HEK293 (cell line): ENCODE measurements around the gene NUDT16L1.

Experiments used
- CTCF ChIA-PET: fragments of 350-600 bp; formaldehyde crosslinking; extraction: SDS; loops from one replicate; lab custom pipeline; 2021; ENCODE audit warnings: antibody characterized with exemption; lab: Yijun Ruan, JAX
- POLR2A ChIA-PET: fragments of 300-600 bp; formaldehyde crosslinking; extraction: SDS; loops from one replicate; lab custom pipeline; 2020; ENCODE audit warnings: antibody characterized with exemption, inconsistent platforms; lab: Yijun Ruan, JAX
- H3K27ac ChIP-seq: fragments of 200-500 bp; sonication (Bioruptor generic); 2 replicates; pipeline ENCODE4 v1.5.1; 2014; ENCODE audit warnings: low read depth, low read length, control low read depth, inconsistent platforms; ENCODE audit errors: extremely low read depth
- H3K36me3 ChIP-seq, 2 experiments: fragments of 200-500 bp in 1 of 2; sonication (Bioruptor generic) in 1 of 2; 1 replicate in 1 of 2; 2 replicates in 1 of 2; pipeline ENCODE4 v1.5.1; 2014 to 2017; ENCODE audit warnings: inconsistent platforms in 2 of 2, low read length in 2 of 2; ENCODE audit not compliant: control insufficient read depth in 2 of 2, insufficient read depth in 1 of 2
- H3K4me1 ChIP-seq: fragments of 200-500 bp; sonication (Bioruptor generic); 2 replicates; pipeline ENCODE4 v1.5.1; 2014; ENCODE audit warnings: mild to moderate bottlenecking, low read length, inconsistent platforms; ENCODE audit not compliant: control insufficient read depth, insufficient read depth
- H3K4me3 ChIP-seq: 2 replicates; pipeline ENCODE4 v1.5.1; 2011; ENCODE audit warnings: low read depth, mild to moderate bottlenecking, control low read depth, low read length, moderate library complexity
- H3K9me3 ChIP-seq: fragments of 200-500 bp; sonication (Bioruptor generic); 2 replicates; pipeline ENCODE4 v1.5.1; 2014; ENCODE audit warnings: low read depth, low read length, inconsistent platforms; ENCODE audit not compliant: control insufficient read depth, insufficient read depth
- HOXA7 ChIP-seq: sonication (generic); formaldehyde crosslinking; IDR thresholded peaks from 2 replicates; pipeline ENCODE4 v1.8.1; 2022; ENCODE audit warnings: missing genetic modification reagents, borderline replicate concordance
- SALL2 ChIP-seq: fragments of 450-650 bp; formaldehyde crosslinking; IDR thresholded peaks from 2 replicates; pipeline ENCODE4 v1.5.0; 2017; ENCODE audit warnings: missing biosample characterization, mild to moderate bottlenecking, missing genetic modification characterization, borderline replicate concordance
- SCRT2 ChIP-seq: fragments of 450-650 bp; formaldehyde crosslinking; IDR thresholded peaks from 2 replicates; pipeline ENCODE4 v1.5.1; 2016; ENCODE audit warnings: missing biosample characterization, missing genetic modification characterization
- TRIM28 ChIP-seq: IDR thresholded peaks from 2 replicates; pipeline ENCODE4 v1.6.1; 2011; ENCODE audit warnings: low read length, control low read depth, borderline replicate concordance
- YY2 ChIP-seq: fragments of 450-650 bp; formaldehyde crosslinking; IDR thresholded peaks from 2 replicates; pipeline ENCODE4 v1.5.1; 2016; ENCODE audit warnings: missing biosample characterization, missing genetic modification characterization
- ZFP41 ChIP-seq: fragments of 450-650 bp; formaldehyde crosslinking; IDR thresholded peaks from 2 replicates; pipeline ENCODE4 v1.5.1; 2016; ENCODE audit warnings: missing biosample characterization, missing genetic modification characterization, borderline replicate concordance
- ZNF23 ChIP-seq: fragments of 450-650 bp; formaldehyde crosslinking; IDR thresholded peaks from 2 replicates; pipeline ENCODE4 v1.5.1; 2016; ENCODE audit warnings: missing biosample characterization, missing genetic modification characterization, borderline replicate concordance
- ZNF391 ChIP-seq: fragments of 450-650 bp; formaldehyde crosslinking; IDR thresholded peaks from 2 replicates; pipeline ENCODE4 v1.5.1; 2016; ENCODE audit warnings: low read depth, missing biosample characterization, missing genetic modification characterization, borderline replicate concordance
- ZNF548 ChIP-seq: fragments of 450-650 bp; formaldehyde crosslinking; IDR thresholded peaks from 2 replicates; pipeline ENCODE4 v1.5.1; 2016; ENCODE audit warnings: missing biosample characterization, missing genetic modification characterization
- ZNF549 ChIP-seq: fragments of 450-650 bp; IDR thresholded peaks from 2 replicates; pipeline ENCODE4 v1.5.1; 2018; ENCODE audit warnings: missing biosample characterization, missing genetic modification characterization, mild to moderate bottlenecking, inconsistent platforms, moderate library complexity
- ZNF561 ChIP-seq: fragments of 450-650 bp; IDR thresholded peaks from 2 replicates; pipeline ENCODE4 v1.5.1; 2018; ENCODE audit warnings: missing biosample characterization, missing genetic modification characterization, borderline replicate concordance
- ZNF610 ChIP-seq: fragments of 450-650 bp; formaldehyde crosslinking; IDR thresholded peaks from 2 replicates; pipeline ENCODE4 v1.5.1; 2016; ENCODE audit warnings: missing biosample characterization, missing genetic modification characterization, borderline replicate concordance
- ZNF677 ChIP-seq: fragments of 450-650 bp; IDR thresholded peaks from 2 replicates; pipeline ENCODE4 v1.5.0; 2018; ENCODE audit warnings: missing biosample characterization, mild to moderate bottlenecking, missing genetic modification characterization, moderate library complexity
- ZNF837 ChIP-seq: fragments of 450-650 bp; formaldehyde crosslinking; IDR thresholded peaks from 2 replicates; pipeline ENCODE4 v1.5.1; 2016; ENCODE audit warnings: missing biosample characterization, missing genetic modification characterization
- ZSCAN23 ChIP-seq: fragments of 450-650 bp; formaldehyde crosslinking; IDR thresholded peaks from 2 replicates; pipeline ENCODE4 v1.5.1; 2016; ENCODE audit warnings: missing biosample characterization, missing genetic modification characterization
- TF ChIP-seq, protein P1 (sequence below): fragments of 450-650 bp; formaldehyde crosslinking; IDR thresholded peaks from 2 replicates; pipeline ENCODE4 v1.5.1; 2016; ENCODE audit warnings: missing biosample characterization, missing genetic modification characterization
- TF ChIP-seq, protein P2 (sequence below): fragments of 450-650 bp; formaldehyde crosslinking; IDR thresholded peaks from 2 replicates; pipeline ENCODE4 v1.5.1; 2016; ENCODE audit warnings: missing biosample characterization, missing genetic modification characterization, low read depth
- TF ChIP-seq, protein P3 (sequence below): fragments of 450-650 bp; formaldehyde crosslinking; IDR thresholded peaks from 2 replicates; pipeline ENCODE4 v1.5.1; 2017; ENCODE audit warnings: missing biosample characterization, missing genetic modification characterization
- TF ChIP-seq, protein P4 (sequence below): fragments of 450-650 bp; formaldehyde crosslinking; IDR thresholded peaks from 2 replicates; pipeline ENCODE4 v1.5.1; 2016; ENCODE audit warnings: missing biosample characterization, missing genetic modification characterization

Gene NUDT16L1

DNA sequence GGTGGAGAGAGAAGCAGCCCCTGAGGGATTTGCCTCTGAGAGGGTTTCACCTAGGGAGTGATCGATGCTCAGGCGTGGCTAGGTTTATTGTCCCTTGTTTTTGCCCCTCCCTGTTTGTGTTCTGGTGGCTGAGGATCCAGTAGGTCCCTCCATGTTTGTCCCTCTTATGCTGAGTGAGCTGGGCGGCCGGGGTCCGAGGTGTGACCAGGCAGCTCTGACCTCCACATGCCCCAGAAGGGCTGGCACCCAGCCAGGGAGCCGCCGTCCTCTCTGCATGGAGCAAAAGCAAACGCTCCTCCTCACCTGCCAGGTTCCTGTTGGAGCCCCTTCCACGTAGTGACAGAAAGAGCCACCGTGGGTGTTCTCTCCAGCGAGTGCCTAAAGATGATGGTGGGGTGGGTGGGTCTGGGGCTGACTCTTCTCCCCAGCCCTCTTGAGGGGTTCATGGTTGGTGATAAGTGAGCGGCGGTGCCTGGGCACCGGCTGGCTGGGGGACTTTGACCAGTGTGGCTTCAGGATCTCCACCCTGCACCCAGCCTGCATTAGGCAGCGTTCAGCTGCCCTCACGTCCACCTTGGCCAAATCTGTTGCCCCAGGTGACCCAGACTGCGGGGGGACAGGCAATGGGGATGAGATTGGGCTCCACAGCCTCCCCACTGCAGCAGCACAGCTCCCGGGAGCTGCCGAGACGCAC is 14.1 kb upstream of the NUDT16L1 start:
- POLR2A ChIA-PET, result no interaction called here

DNA sequence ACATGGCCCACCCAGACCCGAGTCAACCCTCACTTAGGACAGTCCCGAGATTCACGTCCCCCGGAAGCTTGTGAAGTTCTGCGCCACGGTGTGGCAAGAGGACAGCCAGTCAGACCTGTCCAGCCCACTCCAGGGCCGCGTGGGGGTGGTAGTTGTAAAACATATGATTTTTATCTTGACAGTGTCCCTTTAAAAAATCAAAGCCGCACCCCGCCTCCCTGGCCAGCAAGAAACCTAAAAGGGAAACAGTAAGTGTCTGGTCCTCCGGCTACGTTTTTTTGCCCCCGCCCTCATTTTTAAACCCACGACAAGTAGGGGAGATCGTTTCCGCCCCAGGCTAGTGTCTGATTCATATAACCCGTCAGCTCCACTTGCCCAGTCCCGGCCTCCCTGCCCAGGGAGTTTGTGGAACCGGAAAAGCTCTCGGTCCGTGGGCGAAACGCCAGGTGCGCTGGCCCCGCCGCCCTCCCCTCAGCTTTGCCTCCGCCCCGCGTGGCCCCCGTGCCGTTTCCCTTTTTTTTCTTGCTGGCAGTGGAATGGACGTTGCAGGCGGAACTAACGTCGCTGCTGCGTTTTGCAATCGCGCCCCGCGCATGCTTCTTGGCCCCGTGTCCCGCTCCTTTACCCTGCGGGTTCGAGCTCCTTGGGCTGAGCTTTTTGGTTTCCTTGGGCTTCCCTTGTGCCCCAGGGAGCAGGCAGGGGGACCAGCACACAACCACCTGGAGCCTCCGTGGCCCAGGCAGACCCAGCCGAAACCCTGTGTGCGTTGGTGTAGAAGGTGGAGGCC is 13.3 kb upstream of the NUDT16L1 start:
- TF ChIP-seq ZSCAN23 (no peak), ZNF677 (peak; percentile 69), TRIM28 (no peak), ZNF837 (tag by site-specific recombination) (no peak), ZNF548 (tag by site-specific recombination) (no peak), ZNF610 (tag by site-specific recombination) (no peak), SCRT2 (tag by site-specific recombination) (no peak)

More for the DNA sequence above, 14.1 kb upstream of the NUDT16L1 start:
- CTCF ChIA-PET, result no interaction called here
- no peak for TF ChIP-seq ZNF23 (tag by site-specific recombination)
- Histone ChIP-seq H3K36me3 (peaks cover 5 to 75% of the 10 kb centered on the region in 2 experiments; a peak in 2 of 3 replicates), H3K4me3 (no peak overlapping the region), H3K27ac (no peak overlapping the region), H3K9me3 (no peaks in the 10 kb centered on the region), H3K4me1 (no peaks in the 10 kb centered on the region)

DNA sequence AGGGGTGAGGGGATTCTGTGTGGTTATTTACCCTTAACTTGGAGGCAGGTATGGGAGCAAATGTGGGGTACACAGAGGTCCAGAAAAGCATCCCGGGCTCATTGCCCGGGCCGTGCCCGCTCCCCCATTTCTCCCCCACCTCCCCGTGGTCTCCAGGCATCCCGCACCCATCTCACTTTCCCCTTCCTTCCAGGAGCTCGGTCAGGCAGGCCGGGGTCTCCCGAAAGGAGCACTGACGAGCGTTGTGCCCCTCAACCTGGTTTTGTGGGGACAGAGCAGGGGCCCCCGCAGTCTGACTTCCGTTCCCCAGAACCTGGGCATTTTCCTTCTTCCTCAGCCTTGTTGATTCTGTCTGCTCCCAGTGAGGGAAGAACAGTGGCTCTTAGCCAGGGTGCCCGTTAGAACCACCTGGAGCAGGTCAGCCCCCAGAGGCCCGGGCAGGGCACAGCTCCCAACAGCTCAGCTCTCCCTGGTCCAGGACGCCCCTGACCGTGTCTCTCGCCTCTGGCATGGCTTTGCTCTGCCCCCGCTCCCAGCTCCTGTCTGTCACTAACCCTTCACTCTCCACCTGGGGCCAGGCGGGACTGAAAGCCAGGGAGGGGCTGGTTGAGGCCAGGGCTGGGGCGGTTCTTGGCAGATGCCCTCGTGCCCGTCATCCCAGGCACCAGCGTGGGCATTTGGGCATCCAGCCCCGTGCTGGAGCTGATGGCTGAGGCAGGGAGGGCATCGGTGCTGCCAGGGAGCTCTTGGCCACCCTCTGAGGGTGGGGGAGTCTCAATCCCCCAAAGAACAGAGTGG is 12.5 kb upstream of the NUDT16L1 start:
- POLR2A ChIA-PET, result no interaction called here
- CTCF ChIA-PET, result interaction anchor here (0.7 to 1.1 kb wide), 2 partner anchors 26 to 195 kb away, joined by 3 read pairs; no protein-coding TSS in a partner anchor
- H3K36me3 ChIP-seq, result peaks cover 0 to 86% of the 10 kb centered on the region in 2 experiments; a peak in 2 of 3 replicates

More for the DNA sequence above, 13.3 kb upstream of the NUDT16L1 start:
- ChIA-PET POLR2A (no interaction called here), CTCF (interaction anchor here (0.7 to 1.1 kb wide), 2 partner anchors 27 to 196 kb away, joined by 3 read pairs; no protein-coding TSS in a partner anchor)
- Histone ChIP-seq H3K4me1 (no peaks in the 10 kb centered on the region), H3K36me3 (peaks cover 2 to 82% of the 10 kb centered on the region in 2 experiments; a peak in 2 of 3 replicates), H3K27ac (no peak overlapping the region), H3K4me3 (no peak overlapping the region), H3K9me3 (no peaks in the 10 kb centered on the region)

DNA sequence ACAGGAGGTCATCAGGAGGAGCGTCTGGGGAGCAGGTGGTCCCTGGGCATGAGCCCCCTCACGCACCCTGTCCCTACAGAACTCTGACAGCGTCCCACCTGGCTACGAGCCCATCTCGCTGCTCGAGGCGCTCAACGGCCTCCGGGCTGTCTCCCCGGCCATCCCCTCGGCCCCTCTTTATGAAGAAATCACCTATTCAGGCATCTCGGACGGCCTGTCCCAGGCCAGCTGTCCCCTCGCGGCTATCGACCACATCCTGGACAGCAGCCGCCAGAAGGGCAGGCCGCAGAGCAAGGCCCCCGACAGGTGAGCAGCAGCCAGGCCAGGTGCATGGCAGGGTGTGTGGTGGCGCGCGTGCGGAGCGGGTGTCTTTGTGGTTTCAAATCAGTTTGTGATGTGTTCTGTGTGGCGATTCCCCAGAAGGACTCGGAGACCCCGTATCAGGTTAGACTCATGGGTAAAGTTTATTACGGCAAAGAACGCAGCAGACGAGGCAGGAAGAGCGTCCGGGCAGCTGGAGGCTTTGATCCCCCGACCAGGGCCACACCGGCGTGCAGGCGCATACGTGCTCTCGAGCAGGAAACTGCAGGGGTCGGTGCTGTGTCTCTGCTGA is 11.8 kb upstream of the NUDT16L1 start:
- ChIA-PET POLR2A (no interaction called here), CTCF (no interaction called here)
- Histone ChIP-seq H3K27ac (no peak overlapping the region), H3K9me3 (no peaks in the 10 kb centered on the region), H3K36me3 (peaks cover 0 to 88% of the 10 kb centered on the region in 2 experiments; a peak in 2 of 3 replicates), H3K4me1 (no peaks in the 10 kb centered on the region), H3K4me3 (no peak overlapping the region)
- TF ChIP-seq ZNF549 (tag by site-specific recombination) (no peak), YY2 (tag by site-specific recombination) (no peak), ZFP41 (tag by site-specific recombination) (no peak)
- TF ChIP-seq, protein P1, sequence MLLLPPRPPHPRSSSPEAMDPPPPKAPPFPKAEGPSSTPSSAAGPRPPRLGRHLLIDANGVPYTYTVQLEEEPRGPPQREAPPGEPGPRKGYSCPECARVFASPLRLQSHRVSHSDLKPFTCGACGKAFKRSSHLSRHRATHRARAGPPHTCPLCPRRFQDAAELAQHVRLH, result no peak
- TF ChIP-seq, protein P2, sequence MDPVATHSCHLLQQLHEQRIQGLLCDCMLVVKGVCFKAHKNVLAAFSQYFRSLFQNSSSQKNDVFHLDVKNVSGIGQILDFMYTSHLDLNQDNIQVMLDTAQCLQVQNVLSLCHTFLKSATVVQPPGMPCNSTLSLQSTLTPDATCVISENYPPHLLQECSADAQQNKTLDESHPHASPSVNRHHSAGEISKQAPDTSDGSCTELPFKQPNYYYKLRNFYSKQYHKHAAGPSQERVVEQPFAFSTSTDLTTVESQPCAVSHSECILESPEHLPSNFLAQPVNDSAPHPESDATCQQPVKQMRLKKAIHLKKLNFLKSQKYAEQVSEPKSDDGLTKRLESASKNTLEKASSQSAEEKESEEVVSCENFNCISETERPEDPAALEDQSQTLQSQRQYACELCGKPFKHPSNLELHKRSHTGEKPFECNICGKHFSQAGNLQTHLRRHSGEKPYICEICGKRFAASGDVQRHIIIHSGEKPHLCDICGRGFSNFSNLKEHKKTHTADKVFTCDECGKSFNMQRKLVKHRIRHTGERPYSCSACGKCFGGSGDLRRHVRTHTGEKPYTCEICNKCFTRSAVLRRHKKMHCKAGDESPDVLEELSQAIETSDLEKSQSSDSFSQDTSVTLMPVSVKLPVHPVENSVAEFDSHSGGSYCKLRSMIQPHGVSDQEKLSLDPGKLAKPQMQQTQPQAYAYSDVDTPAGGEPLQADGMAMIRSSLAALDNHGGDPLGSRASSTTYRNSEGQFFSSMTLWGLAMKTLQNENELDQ (tag by site-specific recombination), result no peak
- TF ChIP-seq, protein P3, sequence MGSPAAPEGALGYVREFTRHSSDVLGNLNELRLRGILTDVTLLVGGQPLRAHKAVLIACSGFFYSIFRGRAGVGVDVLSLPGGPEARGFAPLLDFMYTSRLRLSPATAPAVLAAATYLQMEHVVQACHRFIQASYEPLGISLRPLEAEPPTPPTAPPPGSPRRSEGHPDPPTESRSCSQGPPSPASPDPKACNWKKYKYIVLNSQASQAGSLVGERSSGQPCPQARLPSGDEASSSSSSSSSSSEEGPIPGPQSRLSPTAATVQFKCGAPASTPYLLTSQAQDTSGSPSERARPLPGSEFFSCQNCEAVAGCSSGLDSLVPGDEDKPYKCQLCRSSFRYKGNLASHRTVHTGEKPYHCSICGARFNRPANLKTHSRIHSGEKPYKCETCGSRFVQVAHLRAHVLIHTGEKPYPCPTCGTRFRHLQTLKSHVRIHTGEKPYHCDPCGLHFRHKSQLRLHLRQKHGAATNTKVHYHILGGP, result no peak

More for the DNA sequence above, 12.5 kb upstream of the NUDT16L1 start:
- no peaks in the 10 kb centered on the region for H3K9me3 ChIP-seq
- no peaks in the 10 kb centered on the region for H3K4me1 ChIP-seq
- H3K27ac ChIP-seq, result no peak overlapping the region
- H3K4me3 ChIP-seq, result no peak overlapping the region
- TF ChIP-seq HOXA7, result no peak
- no peak for TF ChIP-seq SALL2 (tag by site-specific recombination)
- TF ChIP-seq ZNF561 (tag by site-specific recombination), result no peak
- TF ChIP-seq ZNF391 (tag by site-specific recombination), result no peak
- TF ChIP-seq, protein P4, sequence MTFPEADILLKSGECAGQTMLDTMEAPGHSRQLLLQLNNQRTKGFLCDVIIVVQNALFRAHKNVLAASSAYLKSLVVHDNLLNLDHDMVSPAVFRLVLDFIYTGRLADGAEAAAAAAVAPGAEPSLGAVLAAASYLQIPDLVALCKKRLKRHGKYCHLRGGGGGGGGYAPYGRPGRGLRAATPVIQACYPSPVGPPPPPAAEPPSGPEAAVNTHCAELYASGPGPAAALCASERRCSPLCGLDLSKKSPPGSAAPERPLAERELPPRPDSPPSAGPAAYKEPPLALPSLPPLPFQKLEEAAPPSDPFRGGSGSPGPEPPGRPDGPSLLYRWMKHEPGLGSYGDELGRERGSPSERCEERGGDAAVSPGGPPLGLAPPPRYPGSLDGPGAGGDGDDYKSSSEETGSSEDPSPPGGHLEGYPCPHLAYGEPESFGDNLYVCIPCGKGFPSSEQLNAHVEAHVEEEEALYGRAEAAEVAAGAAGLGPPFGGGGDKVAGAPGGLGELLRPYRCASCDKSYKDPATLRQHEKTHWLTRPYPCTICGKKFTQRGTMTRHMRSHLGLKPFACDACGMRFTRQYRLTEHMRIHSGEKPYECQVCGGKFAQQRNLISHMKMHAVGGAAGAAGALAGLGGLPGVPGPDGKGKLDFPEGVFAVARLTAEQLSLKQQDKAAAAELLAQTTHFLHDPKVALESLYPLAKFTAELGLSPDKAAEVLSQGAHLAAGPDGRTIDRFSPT, result peak; percentile 45; the same call in 1 of the 2 replicates
